NCI-H146 treated with DMSO at 0.1 percent for 48 hours (cell line): ENCODE data around the gene NPFFR1.
A peak's percentile ranks its signal among the peaks of the same experiment; 100 is the strongest.

Experiments
- DNase-seq: peaks from one replicate; lab custom pipeline; 2025; ENCODE audit not compliant: unreplicated experiment; lab: John Stamatoyannopoulos, UW

The NPFFR1 gene

DNA sequence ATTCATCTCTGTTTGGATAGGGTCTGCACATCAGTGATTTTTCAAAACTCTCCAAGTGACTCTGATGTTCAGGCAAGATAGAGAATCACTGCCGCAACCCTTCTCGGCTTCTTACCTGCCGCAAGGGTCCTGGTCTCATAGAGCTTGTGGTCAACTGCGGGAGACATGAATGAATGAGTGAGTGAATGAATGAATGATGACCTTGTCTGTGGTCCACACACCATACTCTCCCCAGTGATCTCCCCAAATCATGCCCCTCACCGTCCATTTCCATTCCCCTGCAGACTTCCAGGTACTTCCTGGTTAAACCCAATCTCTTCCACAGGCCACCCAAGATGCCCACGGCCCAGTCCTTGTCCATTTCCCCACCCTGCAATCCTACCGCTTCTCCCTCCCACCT is 5.9 kb upstream of the NPFFR1 start:
- no peak for DNase-seq

DNA sequence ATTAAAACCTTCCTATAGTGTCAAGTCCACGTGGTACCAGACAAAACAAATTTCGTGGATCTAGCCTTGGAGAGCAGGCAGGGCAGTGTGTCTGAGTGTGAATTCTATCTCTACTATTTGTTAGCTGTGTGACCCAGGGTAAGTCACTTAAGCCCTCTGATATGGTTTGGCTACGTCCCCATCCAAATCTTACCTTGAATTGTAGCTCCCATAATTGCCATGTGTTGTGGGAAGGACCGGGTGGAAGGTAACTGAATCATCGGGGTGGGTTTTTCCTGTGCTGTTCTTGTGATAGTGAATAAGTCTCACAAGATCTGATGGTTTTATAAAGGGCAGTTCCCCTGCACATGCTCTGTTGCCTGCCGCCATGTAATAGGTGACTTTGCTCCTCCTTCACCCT is 2.8 kb upstream of the NPFFR1 start:
- DNase-seq = no peak

DNA sequence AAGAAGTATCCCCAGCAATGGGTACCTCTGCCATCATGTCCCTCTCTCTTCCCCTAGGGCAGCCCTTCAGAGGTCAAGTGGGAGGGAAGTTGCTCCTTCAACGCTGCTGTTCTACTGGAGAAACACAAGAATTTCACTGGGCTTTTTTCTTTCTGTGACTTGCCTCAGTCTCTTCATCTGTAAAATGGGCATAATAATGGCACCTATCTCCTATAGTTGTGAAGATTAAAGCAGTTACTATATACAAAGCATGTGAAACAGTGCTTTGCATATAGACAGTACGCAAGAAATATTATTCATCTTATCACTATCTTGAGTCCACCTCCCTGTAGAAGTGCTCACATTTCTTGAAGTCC is 1.6 kb upstream of the NPFFR1 start:
- no peak for DNase-seq

DNA sequence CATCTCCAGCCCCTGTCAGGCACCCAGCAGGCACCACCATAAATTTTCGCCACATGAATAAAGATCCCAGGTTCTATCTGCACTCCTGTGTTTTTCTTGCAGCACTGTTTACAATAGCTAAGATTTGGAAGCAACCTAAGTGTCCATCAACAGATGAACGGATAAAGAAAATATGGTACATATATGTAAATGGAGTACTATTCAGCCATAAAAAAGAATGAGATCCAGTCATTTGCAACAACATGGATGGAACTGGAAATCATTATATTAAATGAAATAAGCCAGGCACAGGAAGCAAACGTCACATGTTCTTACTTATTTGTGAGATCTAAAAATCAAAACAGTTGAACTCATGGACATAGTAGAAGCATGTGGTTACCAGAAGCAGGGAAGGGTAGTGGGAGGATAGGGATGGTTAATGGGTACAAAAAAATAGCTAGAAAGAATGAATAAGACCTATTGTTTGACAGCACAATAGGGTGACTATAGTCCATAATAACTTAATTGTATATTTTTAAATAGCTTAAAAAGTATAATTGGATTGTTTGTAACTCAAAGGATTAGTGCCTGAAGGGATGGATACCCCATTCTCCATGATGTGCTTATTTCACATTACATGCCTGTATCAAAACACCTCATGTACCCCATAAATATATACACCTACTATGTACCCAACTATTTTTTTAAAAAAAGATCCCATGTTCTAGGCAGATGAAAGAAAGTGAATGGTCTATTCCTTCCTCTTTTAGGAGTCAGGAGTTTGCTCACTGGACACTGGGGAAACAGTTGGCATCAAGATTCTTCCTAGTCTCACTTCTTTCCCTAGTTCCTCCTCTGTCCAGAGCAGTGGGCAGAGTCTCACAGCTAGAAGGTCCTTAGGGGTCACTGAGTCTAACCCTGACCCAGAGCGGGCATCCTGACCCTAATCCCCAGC is 1.0 kb upstream of the NPFFR1 start:
- DNase-seq = no peak

DNA sequence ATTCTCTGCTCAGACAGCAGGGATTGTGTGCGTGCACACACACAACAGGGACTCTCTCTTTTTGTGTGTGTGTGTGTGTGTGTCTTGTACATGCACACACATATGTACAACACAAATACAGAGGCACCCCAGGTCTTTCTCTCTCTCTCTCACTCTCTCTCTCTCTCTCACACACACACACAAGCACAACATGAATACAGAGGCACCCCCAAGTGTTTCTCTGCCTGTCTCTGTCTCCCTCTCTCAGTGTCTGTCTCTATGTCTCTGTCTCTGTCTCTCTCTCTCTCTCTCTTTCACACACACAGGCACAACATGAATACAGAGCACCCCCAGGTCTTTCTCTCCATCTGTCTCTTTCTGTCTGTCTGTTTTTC is 746 bp downstream of the NPFFR1 start:
- no peak for DNase-seq

DNA sequence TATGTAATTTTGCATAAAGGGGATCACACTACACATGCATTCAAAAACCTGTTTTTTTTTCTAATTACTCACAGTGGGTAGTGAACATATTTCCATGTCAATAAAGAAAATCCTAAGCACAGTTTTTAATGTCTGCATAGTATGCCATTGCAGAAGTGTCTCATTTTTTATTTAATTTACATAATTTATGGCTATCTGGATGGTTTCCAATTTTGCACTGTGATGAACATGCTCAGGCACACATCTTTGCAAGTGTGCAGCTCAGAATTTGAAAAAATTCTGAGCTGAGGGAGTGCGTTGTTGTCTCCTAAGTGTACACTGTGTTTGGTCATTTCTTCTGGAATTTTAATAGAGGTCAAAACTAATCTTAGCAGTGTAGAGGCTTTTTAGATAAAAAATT is 2.2 kb downstream of the NPFFR1 start:
- DNase-seq = no peak

DNA sequence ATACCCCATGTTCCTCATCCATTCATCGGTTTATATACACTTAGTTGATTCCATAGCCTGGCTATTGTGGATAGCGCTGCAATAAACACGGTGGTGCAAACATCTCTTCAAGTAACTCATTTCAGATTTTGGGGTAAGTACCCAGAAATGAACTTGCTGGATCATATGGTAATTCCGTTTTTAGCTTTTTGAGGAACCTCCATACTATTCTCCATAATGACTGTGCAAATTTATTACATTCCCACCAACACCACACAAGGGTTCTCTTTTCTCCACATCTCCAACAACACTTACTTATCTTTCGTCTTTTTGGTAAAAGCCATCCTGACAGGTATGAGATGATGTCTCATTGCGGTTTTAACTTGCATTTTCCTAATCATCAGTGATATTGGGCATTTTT is 3.7 kb downstream of the NPFFR1 start:
- DNase-seq = no peak

DNA sequence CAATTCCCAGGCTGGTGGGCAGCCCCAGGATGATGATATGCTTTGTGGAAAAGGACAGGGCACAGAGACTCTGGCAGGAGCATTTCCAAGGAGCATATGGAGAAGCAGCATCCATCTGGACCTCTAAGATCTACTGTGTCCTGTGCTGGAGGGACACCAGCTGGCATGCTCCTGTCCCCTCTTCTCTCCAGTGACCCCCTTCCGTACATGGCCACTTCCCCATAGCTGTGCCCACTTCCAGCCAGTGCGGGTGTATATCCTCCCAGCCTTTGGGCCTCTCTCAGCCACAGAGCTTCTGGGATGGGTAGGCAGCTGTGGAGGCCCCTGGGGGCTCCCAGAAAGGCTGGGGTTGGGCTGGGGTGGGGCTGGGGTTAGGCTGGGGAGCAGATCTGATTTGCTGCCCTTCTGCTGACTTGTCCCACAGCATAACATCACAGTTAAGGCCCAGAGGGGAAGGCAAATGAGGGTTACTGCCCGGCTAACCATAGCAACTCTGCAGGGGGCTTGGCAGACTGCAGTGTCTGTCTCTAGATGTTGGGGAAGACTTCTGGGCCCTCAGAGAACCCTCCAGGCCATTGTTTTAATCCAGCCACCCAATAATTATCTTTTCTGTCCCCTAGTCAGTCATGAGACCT is 6.3 kb downstream of the NPFFR1 start:
- DNase-seq = no peak

DNA sequence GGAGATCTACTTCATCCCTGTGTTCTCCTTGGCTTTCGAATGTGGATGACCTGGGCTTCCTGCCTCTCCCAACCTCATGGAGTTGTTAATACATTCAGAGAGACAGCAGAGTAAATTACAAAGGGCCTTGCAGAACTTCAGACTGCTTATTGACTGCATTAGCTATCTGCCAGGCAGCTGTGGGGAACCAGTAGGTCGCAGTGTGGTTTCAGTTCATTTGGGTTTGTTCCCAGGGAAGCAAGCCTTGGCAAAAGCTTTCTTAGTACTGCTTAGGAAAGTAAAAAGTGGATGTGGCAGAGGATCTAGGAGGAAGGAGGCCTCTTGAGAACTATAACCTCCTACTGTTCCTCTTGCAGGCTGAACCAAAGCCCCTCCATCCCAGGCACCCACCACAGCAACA is 9.2 kb downstream of the NPFFR1 start:
- DNase-seq = no peak

DNA sequence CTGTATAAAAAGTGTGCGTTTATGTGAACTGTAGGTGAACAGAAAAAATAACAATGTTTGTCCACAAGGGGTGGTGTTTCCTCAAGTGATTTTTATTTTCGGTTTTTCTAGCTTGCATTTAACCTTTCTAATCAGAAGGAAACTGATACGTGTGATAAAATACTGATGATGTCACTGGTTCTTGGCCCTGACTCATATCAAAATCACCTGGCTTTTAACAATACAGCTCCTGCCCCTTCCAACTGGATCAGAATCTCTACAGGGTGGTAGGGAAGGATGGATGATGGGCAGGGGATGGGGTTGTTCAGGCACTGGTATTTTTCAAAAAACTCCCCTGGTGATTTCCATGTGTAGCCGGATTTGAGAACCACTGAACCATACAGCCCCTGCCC is 10.9 kb downstream of the NPFFR1 start:
- DNase-seq = no peak

DNA sequence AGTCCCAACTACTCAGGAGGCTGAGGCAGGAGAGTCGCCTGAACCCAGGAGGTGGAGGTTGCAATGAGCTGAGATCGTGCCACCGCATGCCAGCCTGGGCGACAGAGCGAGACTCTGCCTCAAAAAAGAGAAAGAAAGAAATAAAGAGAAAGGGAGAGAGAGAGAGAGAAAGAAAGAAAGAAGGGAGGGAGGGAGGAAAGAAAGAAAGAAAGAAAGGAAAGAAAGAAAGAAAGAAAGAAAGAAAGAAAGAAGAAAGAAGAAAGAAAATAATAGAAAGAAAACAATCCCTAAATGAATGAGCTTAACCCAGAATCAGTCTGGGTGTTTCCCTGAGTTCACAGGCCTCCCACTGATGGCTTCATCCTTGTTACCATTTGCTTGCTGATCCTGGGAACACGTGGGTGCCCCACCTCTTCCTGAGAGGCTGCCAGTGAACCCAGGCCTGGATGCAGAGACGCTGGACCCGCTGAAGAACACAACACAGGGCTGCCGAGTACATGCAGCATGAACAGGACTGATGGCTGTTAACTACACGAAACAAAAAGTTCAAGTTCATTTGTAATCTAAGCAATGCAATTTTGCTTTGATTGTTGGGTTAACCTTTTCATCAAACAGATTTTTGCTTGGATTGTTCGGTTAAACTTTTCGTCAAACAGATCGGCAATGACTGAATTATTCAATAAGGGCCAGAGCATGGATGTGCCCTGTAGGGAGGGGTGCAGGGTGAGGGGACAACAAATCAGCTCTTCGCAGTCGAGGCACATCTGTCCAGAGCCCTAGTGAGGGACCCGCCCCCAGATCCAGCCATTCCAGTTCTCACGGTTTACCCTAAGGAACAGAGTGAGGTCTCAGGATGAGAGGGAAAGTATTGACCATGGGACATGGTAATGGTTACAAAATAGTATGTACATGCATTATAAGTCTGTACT is 11.5 kb downstream of the NPFFR1 start:
- no peak for DNase-seq

DNA sequence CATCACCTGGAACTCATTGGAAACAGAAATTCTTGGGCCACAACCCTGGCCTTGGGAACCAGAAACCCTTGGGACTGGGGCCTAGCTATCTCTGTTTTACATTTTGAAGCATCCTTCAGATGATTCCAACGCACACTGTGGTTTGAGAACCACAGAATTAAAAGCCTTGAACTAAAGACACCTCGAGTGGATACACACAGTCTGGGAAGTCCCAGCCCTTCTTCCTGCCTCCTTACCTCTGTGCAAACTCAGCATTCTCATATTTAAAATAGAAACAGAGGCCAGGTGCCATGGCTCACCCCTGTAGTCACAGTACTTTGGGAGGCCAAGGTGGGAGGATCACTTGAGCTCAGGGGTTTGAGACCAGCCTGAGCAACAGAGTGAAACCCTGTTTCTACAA is 12.9 kb downstream of the NPFFR1 start:
- no peak for DNase-seq

DNA sequence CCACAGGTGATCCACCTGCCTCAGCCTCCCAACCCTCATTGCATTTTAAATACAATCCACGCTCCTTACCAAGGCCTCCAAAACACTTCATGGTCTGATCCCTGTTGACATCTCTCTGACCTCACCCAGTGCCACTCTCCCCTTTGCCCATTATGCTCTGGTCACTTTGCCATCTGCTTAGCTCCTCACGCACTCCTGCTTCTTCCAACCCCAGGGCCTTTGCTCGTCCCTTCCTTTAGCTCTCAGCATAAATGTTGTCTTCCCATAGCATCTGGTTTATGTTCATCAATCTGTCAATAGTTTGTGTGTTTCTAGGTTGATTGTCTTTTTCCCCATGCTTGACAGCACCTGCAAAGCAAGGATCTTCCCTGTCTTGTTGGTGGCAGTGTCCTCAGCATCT is 14.1 kb downstream of the NPFFR1 start:
- DNase-seq = no peak

DNA sequence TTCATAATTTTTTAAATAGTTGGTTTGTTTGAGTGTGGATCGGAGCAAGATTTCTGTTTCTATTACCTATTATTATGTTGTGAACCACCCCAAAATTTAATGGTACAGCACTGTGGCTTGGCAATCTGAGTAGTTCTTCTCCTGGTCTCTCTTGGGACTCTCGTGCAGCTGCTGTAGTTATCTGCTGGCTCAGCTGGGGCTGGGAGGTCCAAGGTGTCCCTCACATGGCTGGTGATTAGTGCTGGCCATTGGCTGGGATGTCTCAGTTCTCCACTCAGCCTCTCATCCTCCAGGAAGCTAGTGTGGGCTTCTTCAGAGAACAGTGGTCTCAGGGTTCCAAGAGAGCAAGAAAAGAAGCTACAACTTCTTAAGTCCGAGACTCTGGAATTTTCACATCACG is 15.4 kb downstream of the NPFFR1 start:
- no peak for DNase-seq

DNA sequence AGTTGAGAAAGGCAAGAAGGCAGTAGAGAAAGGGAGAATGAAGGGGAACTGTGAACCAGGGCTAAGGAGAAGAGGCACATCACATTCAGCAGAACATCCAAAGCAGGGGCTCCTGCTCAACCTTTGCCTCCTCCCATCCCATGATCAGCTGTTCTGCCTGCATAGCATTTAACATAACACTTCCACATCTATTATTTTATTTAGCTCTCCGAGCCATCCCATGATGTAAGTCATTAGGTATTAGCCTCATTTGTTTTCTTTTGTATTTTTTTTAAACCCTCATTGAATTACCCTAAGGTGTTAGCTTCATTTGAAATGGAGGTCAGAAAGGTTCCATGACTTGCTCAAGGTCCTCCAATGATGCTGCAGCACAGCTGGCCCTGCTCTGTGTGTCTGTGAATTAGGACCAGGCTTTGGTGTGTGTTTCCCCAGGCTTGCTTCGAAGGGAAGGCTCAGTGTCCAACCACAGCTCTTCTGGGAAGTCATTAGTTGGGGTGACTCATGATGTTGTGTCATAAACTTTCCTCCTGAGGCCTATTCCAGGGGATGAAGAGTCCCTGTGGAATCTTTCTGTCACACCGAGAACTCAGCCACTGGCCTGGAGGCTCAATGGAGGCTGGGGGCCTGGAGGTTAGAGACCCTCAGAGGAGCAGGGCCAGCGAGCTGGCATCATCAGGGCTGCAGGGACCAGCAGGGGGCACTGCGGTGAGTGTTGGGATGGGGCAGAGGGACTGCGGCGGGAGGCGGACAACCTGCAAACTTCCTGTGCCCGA is 16.5 kb downstream of the NPFFR1 start:
- DNase-seq = no peak

DNA sequence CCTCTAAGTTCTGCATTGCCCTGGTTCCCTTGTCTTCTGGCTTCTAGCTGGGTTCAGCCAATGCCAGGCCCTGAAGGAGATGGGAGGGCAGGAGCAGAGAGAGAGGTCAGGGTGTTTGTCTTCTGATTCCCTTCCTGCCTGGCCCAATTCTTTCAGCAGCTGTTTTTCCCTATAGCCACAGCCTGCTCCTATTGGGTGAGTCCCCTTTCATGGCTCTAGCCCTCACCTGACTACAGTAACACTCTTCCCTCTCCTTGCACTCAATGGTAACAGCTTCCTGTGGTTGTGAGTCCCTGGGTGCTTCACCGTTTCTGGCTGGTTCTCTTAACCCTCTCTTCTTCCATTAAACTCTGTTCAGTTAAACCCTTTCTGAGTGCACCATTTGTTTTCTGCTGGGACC is 17.1 kb downstream of the NPFFR1 start:
- no peak for DNase-seq

DNA sequence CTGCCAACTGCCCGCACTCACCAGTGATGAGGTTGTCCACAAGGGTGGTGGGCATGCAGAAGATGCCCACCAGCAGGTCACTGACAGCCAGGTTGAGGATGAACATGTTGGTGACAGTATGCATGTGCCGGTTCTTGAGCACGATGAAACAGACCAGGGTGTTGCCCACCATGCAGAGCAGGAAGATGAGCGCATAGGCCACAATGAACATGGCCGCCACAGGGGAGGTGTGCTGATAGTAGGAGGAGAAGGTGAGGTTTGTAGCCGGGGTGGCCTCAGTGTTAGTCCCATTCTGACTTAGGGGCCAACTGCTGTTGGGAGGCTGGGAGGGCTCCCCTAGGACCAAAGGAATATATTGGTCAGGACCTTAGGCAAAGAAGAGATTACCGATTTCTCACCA is 17.7 kb downstream of the NPFFR1 start:
- no peak for DNase-seq

DNA sequence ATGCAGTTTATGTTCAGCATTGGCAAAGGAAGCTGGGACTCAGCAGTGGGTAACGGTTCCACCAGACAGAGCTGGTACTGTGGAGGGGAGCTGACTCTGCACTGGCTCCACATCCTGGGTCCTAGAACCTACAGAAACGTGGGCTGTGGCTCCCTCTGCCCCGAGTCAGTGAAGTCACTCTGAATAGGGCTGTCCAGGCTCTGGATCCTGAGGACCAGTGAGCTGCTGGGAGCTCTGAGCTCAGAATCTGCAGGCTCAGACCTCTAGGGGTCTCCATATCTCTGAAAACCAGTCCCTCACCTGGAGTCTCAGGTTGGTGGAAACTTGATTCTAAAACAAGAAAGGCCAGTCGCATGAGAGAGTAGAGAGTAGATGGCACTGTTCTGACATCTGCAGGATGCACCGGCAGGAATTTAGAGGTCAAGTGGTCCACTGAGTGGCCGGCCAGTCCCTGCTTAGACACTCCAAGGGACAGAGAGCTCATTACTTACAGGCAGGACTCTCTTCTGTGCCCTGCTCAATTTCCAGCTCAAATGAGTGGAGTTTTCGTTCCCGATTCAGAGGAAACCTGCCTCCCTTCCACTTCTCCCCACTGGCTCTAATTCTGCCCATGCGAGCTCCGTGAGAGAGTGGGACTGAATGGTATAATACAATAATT is 18.6 kb downstream of the NPFFR1 start:
- DNase-seq = peak; percentile 62

DNA sequence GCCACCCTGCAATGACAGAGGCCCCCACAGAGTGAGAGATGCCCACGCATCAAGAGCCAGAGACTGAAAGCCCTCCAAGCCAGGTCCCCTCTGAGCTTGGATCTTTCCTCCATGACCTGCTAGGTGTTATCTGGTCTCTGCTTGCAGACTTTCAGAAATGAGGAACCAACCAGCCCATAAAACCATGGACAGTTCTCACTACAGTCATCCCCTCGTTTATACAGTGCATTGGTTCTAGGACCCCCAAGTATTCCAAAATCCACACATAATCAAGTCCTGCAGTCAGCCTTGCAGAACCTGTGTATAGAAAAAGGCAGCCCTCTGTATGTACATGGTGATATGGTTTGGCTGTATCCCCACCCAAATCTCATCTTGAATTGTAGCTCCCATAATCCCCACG is 23.1 kb downstream of the NPFFR1 start:
- DNase-seq = no peak

DNA sequence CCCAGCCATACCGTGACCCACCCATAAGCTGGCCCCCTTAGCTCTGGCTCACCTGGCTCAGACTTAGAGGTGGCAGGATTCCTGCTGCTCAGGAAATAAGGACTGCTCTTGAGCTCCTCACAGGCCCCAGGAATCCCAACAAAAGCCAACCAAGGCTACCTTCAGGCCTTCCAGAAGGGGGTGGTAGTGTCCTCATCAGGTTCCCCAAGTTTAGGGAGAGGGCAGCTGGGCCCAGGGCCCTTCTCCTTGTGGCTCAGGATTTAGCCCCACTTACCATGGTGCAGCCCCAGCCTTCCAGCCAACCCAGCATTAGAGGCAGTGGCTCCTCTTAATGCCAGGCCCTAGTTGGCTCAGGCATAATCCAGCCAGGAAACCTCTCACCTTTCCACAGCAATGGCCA is 23.5 kb downstream of the NPFFR1 start:
- no peak for DNase-seq
